Common myeloid progenitor, CD34-positive (primary cell): Measurements from ENCODE around the gene ACIN1.
A peak's percentile ranks its signal among the peaks of the same experiment; 100 is the strongest.

Source experiments
- CTCF ChIA-PET: fragments of 350-600 bp; sonication (Branson Sonifier 250); formaldehyde crosslinking; loops from one replicate; lab custom pipeline; 2021; ENCODE audit warnings: antibody characterized with exemption; lab: Charles Lee
- POLR2A ChIA-PET: fragments of 350-600 bp; sonication (Branson Sonifier 250); formaldehyde crosslinking; loops from one replicate; lab custom pipeline; 2021; ENCODE audit warnings: antibody characterized with exemption; lab: Charles Lee
- DNase-seq, 3 donors: peaks; one replicate each; pipeline versions ENCODE4 v3.0.0 to v3.0.0-alpha.2; 2013
- H3K27ac ChIP-seq, 2 experiments: 1 replicate in 1 of 2; 2 replicates in 1 of 2; pipeline ENCODE4 v1.7.0; 2013; ENCODE audit warnings: inconsistent platforms in 2 of 2, low read length in 2 of 2, mild to moderate bottlenecking in 2 of 2, low read depth in 1 of 2, moderate library complexity in 1 of 2; ENCODE audit not compliant: severe bottlenecking in 2 of 2, insufficient read depth in 1 of 2, poor library complexity in 1 of 2
- H3K27me3 ChIP-seq, 5 experiments: replicated peaks in 2 of 5; 1 replicate in 3 of 5; 2 replicates in 2 of 5; pipeline versions ENCODE4 v1.6.1 to v1.7.0; 2013; ENCODE audit warnings: low read length in 4 of 5, mild to moderate bottlenecking in 2 of 5, moderate library complexity in 2 of 5, inconsistent platforms in 1 of 5; ENCODE audit not compliant: insufficient read depth in 5 of 5, control insufficient read depth in 4 of 5
- H3K36me3 ChIP-seq, 4 experiments: 1 replicate in 2 of 4; 2 replicates in 2 of 4; pipeline versions ENCODE4 v1.6.1 to v1.7.0; 2013; ENCODE audit warnings: low read length in 3 of 4, control low read depth in 1 of 4, mild to moderate bottlenecking in 1 of 4; ENCODE audit not compliant: control insufficient read depth in 4 of 4, insufficient read depth in 4 of 4
- H3K4me1 ChIP-seq, 4 experiments: 1 replicate in 3 of 4; 2 replicates in 1 of 4; pipeline versions ENCODE4 v1.6.1 to v1.7.1; 2013; ENCODE audit warnings: low read length in 3 of 4, mild to moderate bottlenecking in 3 of 4, control low read depth in 1 of 4, inconsistent platforms in 1 of 4, moderate library complexity in 1 of 4; ENCODE audit not compliant: control insufficient read depth in 4 of 4, insufficient read depth in 4 of 4; ENCODE audit errors: control extremely low read depth in 1 of 4
- H3K4me3 ChIP-seq, 7 experiments: 1 replicate in 4 of 7; 2 replicates in 3 of 7; pipeline versions ENCODE4 v1.5.1 to v1.7.0; 2013; ENCODE audit warnings: mild to moderate bottlenecking in 7 of 7, low read length in 6 of 7, moderate library complexity in 6 of 7, inconsistent platforms in 2 of 7, low read depth in 2 of 7, control low read depth in 1 of 7; ENCODE audit not compliant: insufficient read depth in 4 of 7, control insufficient read depth in 1 of 7; ENCODE audit errors: extremely low read depth in 1 of 7
- H3K9me3 ChIP-seq, 5 experiments: 1 replicate in 4 of 5; 2 replicates in 1 of 5; pipeline versions ENCODE4 v1.6.1 to v1.7.1; 2013; ENCODE audit warnings: low read length in 4 of 5, mild to moderate bottlenecking in 2 of 5, inconsistent platforms in 1 of 5, low read depth in 1 of 5, moderate library complexity in 1 of 5; ENCODE audit not compliant: control insufficient read depth in 4 of 5, insufficient read depth in 2 of 5; ENCODE audit errors: control extremely low read depth in 1 of 5
- WGBS: methylation state at CpG from one replicate; pipeline ENCODE4 v1.1.5; 2013; ENCODE audit not compliant: insufficient coverage; 5-methylcytosine and 5-hydroxymethylcytosine counted together

Gene ACIN1

GRCh38 chr14:23069413-23069806 lies 25.5 kb downstream of the ACIN1 start:
- Histone ChIP-seq H3K27me3 (no peaks in the 10 kb centered on the region), H3K4me1 (peaks cover 0 to 33% (median 28%) of the 10 kb centered on the region in 4 experiments), H3K4me3 (no peak overlapping the region), H3K27ac (no peak overlapping the region), H3K36me3 (peaks cover 19 to 63% (median 43%) of the 10 kb centered on the region in 4 experiments), H3K9me3 (no peaks in the 10 kb centered on the region)
- no peak for DNase-seq
- no CpG with 5 or more reads among the region's 4 CpGs for WGBS
- CTCF ChIA-PET: interaction anchor here (0.8 to 33.6 kb wide), 33 partner anchors 8 to 149 kb away, joined by 3 to 933 read pairs (median 6); partner anchors contain the start of genes ACIN1, AJUBA, C14orf119 and CDH24
- POLR2A ChIA-PET: interaction anchor here (1.0 kb wide), 2 partner anchors 26 to 40 kb away, joined by 3 read pairs; partner anchors contain the start of genes ACIN1 and C14orf119

GRCh38 chr14:23068789-23069412 lies 26.0 kb downstream of the ACIN1 start:
- Histone ChIP-seq H3K4me1 (peaks cover 0 to 33% (median 28%) of the 10 kb centered on the region in 4 experiments), H3K27me3 (no peaks in the 10 kb centered on the region), H3K9me3 (no peaks in the 10 kb centered on the region), H3K36me3 (peaks cover 19 to 67% (median 45%) of the 10 kb centered on the region in 4 experiments), H3K27ac (no peak overlapping the region), H3K4me3 (no peak overlapping the region)
- DNase-seq: peak; percentile 84 to 91 (median 89)
- ChIA-PET POLR2A (interaction anchor here (1.0 kb wide), 2 partner anchors 26 to 41 kb away, joined by 3 read pairs; partner anchors contain the start of genes ACIN1 and C14orf119), CTCF (interaction anchor here (0.7 to 33.6 kb wide), 34 partner anchors 9 to 234 kb away, joined by 3 to 933 read pairs (median 5); partner anchors contain the start of genes ACIN1, AJUBA, C14orf119 and CDH24)
- WGBS: 33% methylated on average over 8 of the region's 8 CpGs

- no peak overlapping the region for H3K4me3 ChIP-seq
- H3K27me3 ChIP-seq: no peaks in the 10 kb centered on the region
- peaks cover 0 to 33% (median 28%) of the 10 kb centered on the region in 4 experiments for H3K4me1 ChIP-seq
- H3K9me3 ChIP-seq: no peaks in the 10 kb centered on the region
- POLR2A ChIA-PET: interaction anchor here (1.0 kb wide), 2 partner anchors 27 to 42 kb away, joined by 3 read pairs; partner anchors contain the start of genes ACIN1 and C14orf119
- no peak for DNase-seq
- 98% methylated on average over 8 of the region's 14 CpGs for WGBS
- H3K27ac ChIP-seq: no peak overlapping the region
- peaks cover 23 to 74% (median 52%) of the 10 kb centered on the region in 4 experiments for H3K36me3 ChIP-seq
- CTCF ChIA-PET: interaction anchor here (0.7 to 33.6 kb wide), 33 partner anchors 9 to 235 kb away, joined by 3 to 933 read pairs (median 5); partner anchors contain the start of genes ACIN1, AJUBA, C14orf119 and CDH24
Observed at GRCh38 chr14:23067847-23068788, 26.8 kb downstream of the ACIN1 start.

- WGBS: 94% methylated on average over 14 of the region's 23 CpGs
- CTCF ChIA-PET: interaction anchor here (1.6 to 33.6 kb wide), 9 partner anchors 8 to 79 kb away, joined by 6 to 933 read pairs (median 19); partner anchors contain the start of genes ACIN1, AJUBA, C14orf119 and CDH24
- Histone ChIP-seq H3K36me3 (peaks cover 27 to 74% (median 58%) of the 10 kb centered on the region in 4 experiments), H3K4me1 (peaks cover 0 to 29% (median 25%) of the 10 kb centered on the region in 4 experiments), H3K27me3 (no peaks in the 10 kb centered on the region), H3K4me3 (no peak overlapping the region), H3K9me3 (no peaks in the 10 kb centered on the region), H3K27ac (no peak overlapping the region)
- POLR2A ChIA-PET: no interaction called here
- DNase-seq: no peak
Observed at GRCh38 chr14:23066855-23067744, 27.8 kb downstream of the ACIN1 start.

GRCh38 chr14:23066368-23066767 lies 28.6 kb downstream of the ACIN1 start:
- Histone ChIP-seq H3K9me3 (no peaks in the 10 kb centered on the region), H3K4me1 (peaks cover 0 to 22% (median 17%) of the 10 kb centered on the region in 4 experiments), H3K4me3 (no peak overlapping the region), H3K27me3 (no peaks in the 10 kb centered on the region), H3K36me3 (peaks cover 27 to 74% (median 62%) of the 10 kb centered on the region in 4 experiments), H3K27ac (no peak overlapping the region)
- ChIA-PET POLR2A (no interaction called here), CTCF (interaction anchor here (1.2 to 33.6 kb wide), 7 partner anchors 10 to 121 kb away, joined by 3 to 933 read pairs (median 6); partner anchors contain the start of gene AJUBA)
- DNase-seq: no peak
- WGBS: 88% methylated on average over 2 of the region's 3 CpGs

- Histone ChIP-seq H3K27me3 (no peaks in the 10 kb centered on the region), H3K4me1 (peaks cover 0 to 4% (median under 1%) of the 10 kb centered on the region in 4 experiments), H3K36me3 (peaks cover 40 to 92% (median 78%) of the 10 kb centered on the region in 4 experiments), H3K4me3 (no peak overlapping the region), H3K27ac (no peak overlapping the region), H3K9me3 (no peaks in the 10 kb centered on the region)
- ChIA-PET CTCF (interaction anchor here (0.9 to 33.6 kb wide), 5 partner anchors 13 to 134 kb away, joined by 3 to 933 read pairs (median 5); partner anchors contain the start of genes AJUBA and PRMT5), POLR2A (no interaction called here)
- no peak for DNase-seq
- WGBS: 96% methylated on average over 5 of the region's 5 CpGs
Observed at GRCh38 chr14:23063601-23064000, 31.3 kb downstream of the ACIN1 start.
